Muscle of leg (tissue), 11 donors: ENCODE results near the gene PRPF18. TPM values are rescaled to one million over a fixed set of nuclear protein-coding genes. Genes with fewer than 3 reads are reported as not detected.

Experiments used
- DNase-seq: peaks from one replicate; pipeline ENCODE4 v3.0.0; 2013
- H3K27ac ChIP-seq: one replicate; pipeline ENCODE4 v1.5.1; 2013; ENCODE audit warnings: mild to moderate bottlenecking, low read length, control low read depth
- H3K27me3 ChIP-seq: one replicate; pipeline ENCODE4 v1.6.1; 2013; ENCODE audit warnings: low read length; ENCODE audit not compliant: control insufficient read depth, insufficient read depth
- H3K36me3 ChIP-seq: one replicate; pipeline ENCODE4 v1.6.1; 2013; ENCODE audit warnings: low read length; ENCODE audit not compliant: control insufficient read depth, insufficient read depth
- H3K4me1 ChIP-seq: one replicate; pipeline ENCODE4 v1.6.1; 2013; ENCODE audit warnings: low read length; ENCODE audit not compliant: control insufficient read depth, insufficient read depth
- H3K4me3 ChIP-seq: one replicate; pipeline ENCODE4 v1.5.1; 2013; ENCODE audit warnings: low read length, control low read depth
- H3K9me3 ChIP-seq: replicated peaks from 2 replicates; pipeline ENCODE4 v1.6.1; 2013; ENCODE audit warnings: low read depth, low read length; ENCODE audit not compliant: control insufficient read depth
- WGBS: methylation state at CpG from one replicate; pipeline ENCODE4 v1.1.5; 2013; ENCODE audit warnings: missing lambda C conversion rate; ENCODE audit not compliant: insufficient coverage; 5-methylcytosine and 5-hydroxymethylcytosine counted together
- polyA plus RNA-seq, 8 donors: library from polyadenylated mRNA; unstranded; fragments of 120-200 nt; gene quantifications; one replicate each; pipeline versions ENCODE4 v1.2.1 to v1.2.3, GENCODE V29; 2013; ENCODE audit warnings: inconsistent platforms in 1 of 8, low replicate concordance in 1 of 8; ENCODE audit not compliant: insufficient read length in 8 of 8, insufficient read depth in 1 of 8
- total RNA-seq: library from RNA; stranded (reverse); fragments of 120-200 nt; gene quantifications from one replicate; pipeline ENCODE4 v1.2.4, GENCODE V29; 2013

PRPF18 gene
- total and polyA plus RNA-seq, 9 donors, result 22.1 to 34.2 (median 23.1) TPM

GRCh38 chr10:13621931-13622330 is 35.2 kb downstream of the PRPF18 start:
- H3K9me3 ChIP-seq, result no peaks in the 10 kb centered on the region
- no peak overlapping the region for H3K27ac ChIP-seq
- peaks cover 3% of the 10 kb centered on the region for H3K4me1 ChIP-seq
- H3K36me3 ChIP-seq, result peaks cover 9% of the 10 kb centered on the region
- H3K4me3 ChIP-seq, result no peak overlapping the region
- H3K27me3 ChIP-seq, result no peaks in the 10 kb centered on the region
- no CpG with 5 or more reads among the region's 2 CpGs for WGBS
- DNase-seq, result no peak

GRCh38 chr10:13624630-13625029 is 37.9 kb downstream of the PRPF18 start:
- Histone ChIP-seq H3K27me3 (no peaks in the 10 kb centered on the region), H3K9me3 (no peaks in the 10 kb centered on the region), H3K36me3 (peaks cover 6% of the 10 kb centered on the region), H3K27ac (no peak overlapping the region), H3K4me3 (no peak overlapping the region), H3K4me1 (peaks cover 3% of the 10 kb centered on the region)
- no peak for DNase-seq
- WGBS, result no CpG with 5 or more reads among the region's 1 CpG

DNA sequence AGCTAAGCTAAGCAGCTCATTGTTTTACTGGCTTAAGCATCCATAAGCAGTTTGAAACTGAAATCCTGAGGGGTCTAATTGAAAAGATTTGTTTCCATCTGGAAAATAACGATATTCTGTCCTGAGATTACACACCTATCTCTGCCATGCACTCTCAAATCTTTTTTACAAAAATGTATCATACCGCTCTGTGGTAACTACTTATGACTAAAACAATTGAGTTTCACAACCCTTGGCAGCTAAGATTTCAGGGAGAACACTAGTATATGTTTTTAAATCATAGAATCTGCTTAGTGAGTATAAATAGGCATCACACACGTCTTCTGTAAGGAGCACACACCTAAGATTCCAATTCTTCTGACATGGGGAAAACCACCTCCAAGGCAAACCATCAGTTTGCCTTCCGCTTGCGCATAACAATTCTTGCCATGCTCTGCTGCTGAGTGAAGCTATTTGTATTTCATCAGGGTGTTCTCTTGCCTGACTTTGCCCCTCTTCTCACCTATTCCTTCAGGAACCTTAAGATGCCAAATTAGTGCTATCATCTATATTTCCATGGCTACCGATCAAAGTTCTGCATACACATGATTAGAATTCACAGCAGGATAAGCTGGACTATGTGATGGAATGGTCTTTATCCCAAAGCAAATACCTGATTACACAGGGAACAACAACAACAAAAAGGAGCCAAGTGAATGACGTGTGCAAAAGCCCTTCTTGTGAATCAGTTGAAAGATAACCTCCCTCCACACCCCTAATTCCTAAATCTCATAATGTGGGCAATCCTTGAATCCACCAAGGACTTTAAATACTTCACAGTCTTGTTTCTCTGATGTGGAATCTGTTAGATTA is 40.9 kb downstream of the PRPF18 start:
- H3K27me3 ChIP-seq, result no peaks in the 10 kb centered on the region
- no CpG with 5 or more reads among the region's 7 CpGs for WGBS
- no peaks in the 10 kb centered on the region for H3K9me3 ChIP-seq
- no peak for DNase-seq
- peaks cover 12% of the 10 kb centered on the region for H3K36me3 ChIP-seq
- H3K27ac ChIP-seq, result no peak overlapping the region
- H3K4me1 ChIP-seq, result peaks cover 15% of the 10 kb centered on the region
- H3K4me3 ChIP-seq, result no peak overlapping the region

- Histone ChIP-seq H3K4me3 (no peak overlapping the region), H3K9me3 (no peaks in the 10 kb centered on the region), H3K36me3 (peaks cover 12% of the 10 kb centered on the region), H3K27me3 (no peaks in the 10 kb centered on the region), H3K27ac (no peak overlapping the region), H3K4me1 (peaks cover 24% of the 10 kb centered on the region)
- no peak for DNase-seq
- 61% methylated on average over 4 of the region's 7 CpGs for WGBS
Observed at GRCh38 chr10:13628661-13629060, 41.9 kb downstream of the PRPF18 start.

GRCh38 chr10:13629116-13629515 is 42.4 kb downstream of the PRPF18 start:
- Histone ChIP-seq H3K9me3 (no peaks in the 10 kb centered on the region), H3K4me3 (no peak overlapping the region), H3K4me1 (peaks cover 29% of the 10 kb centered on the region), H3K27ac (no peak overlapping the region), H3K36me3 (peaks cover 12% of the 10 kb centered on the region), H3K27me3 (no peaks in the 10 kb centered on the region)
- 23% methylated on average over 1 of the region's 2 CpGs for WGBS
- no peak for DNase-seq

DNA sequence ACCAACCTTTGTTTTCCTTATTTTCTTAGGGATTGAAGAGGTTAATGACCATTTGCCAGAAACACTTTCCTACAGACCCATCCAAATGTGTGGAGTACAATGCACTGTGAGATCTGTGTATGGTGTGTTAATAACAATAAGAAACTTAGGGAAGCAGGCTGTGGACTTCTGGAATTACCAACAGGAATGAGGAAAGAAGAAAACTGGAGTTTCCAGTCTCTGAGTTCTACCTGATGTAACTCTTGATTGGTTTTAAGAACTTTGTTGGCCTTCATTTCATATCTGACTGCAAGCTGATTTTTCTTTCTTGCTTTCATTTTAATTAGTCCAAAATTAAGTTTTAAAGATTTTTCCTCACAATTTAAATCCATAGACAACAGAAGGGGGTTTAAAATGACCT is 43.5 kb downstream of the PRPF18 start:
- Histone ChIP-seq H3K27ac (no peak overlapping the region), H3K4me3 (no peak overlapping the region), H3K27me3 (no peaks in the 10 kb centered on the region), H3K4me1 (peaks cover 38% of the 10 kb centered on the region), H3K9me3 (no peaks in the 10 kb centered on the region), H3K36me3 (peaks cover 12% of the 10 kb centered on the region)
- DNase-seq, result no peak

GRCh38 chr10:13631594-13631993 is 44.8 kb downstream of the PRPF18 start:
- Histone ChIP-seq H3K4me1 (peaks cover 38% of the 10 kb centered on the region), H3K27ac (peak overlapping the region; percentile 97), H3K27me3 (no peaks in the 10 kb centered on the region), H3K9me3 (no peaks in the 10 kb centered on the region), H3K4me3 (no peak overlapping the region), H3K36me3 (peaks cover 12% of the 10 kb centered on the region)
- DNase-seq, result peak; percentile 72
- WGBS, result 86% methylated on average over 1 of the region's 6 CpGs

GRCh38 chr10:13632440-13632839 is 45.7 kb downstream of the PRPF18 start:
- H3K4me1 ChIP-seq, result peaks cover 35% of the 10 kb centered on the region
- H3K4me3 ChIP-seq, result no peak overlapping the region
- peaks cover 8% of the 10 kb centered on the region for H3K36me3 ChIP-seq
- H3K9me3 ChIP-seq, result no peaks in the 10 kb centered on the region
- peak overlapping the region; percentile 97 for H3K27ac ChIP-seq
- WGBS, result no CpG with 5 or more reads among the region's 3 CpGs
- H3K27me3 ChIP-seq, result no peaks in the 10 kb centered on the region
- DNase-seq, result peak; percentile 62

GRCh38 chr10:13632884-13633440 is 46.2 kb downstream of the PRPF18 start:
- 16% methylated on average over 4 of the region's 5 CpGs for WGBS
- Histone ChIP-seq H3K4me3 (no peak overlapping the region), H3K27ac (peak overlapping the region; percentile 97), H3K36me3 (peaks cover 7% of the 10 kb centered on the region), H3K4me1 (peaks cover 35% of the 10 kb centered on the region), H3K27me3 (no peaks in the 10 kb centered on the region), H3K9me3 (no peaks in the 10 kb centered on the region)
- DNase-seq, result peak; percentile 86

- Histone ChIP-seq H3K4me3 (no peak overlapping the region), H3K36me3 (peaks cover 8% of the 10 kb centered on the region), H3K27me3 (no peaks in the 10 kb centered on the region), H3K4me1 (peaks cover 35% of the 10 kb centered on the region), H3K9me3 (no peaks in the 10 kb centered on the region), H3K27ac (peak overlapping the region; percentile 97)
- DNase-seq, result peak; percentile 98
- 6% methylated on average over 3 of the region's 7 CpGs for WGBS
Observed at GRCh38 chr10:13633689-13634088, 46.9 kb downstream of the PRPF18 start.
